Neural crest cell (in vitro differentiated cells): Measurements from ENCODE around the gene FCN1. TPM values are rescaled to one million over a fixed set of nuclear protein-coding genes. Genes with fewer than 3 reads are reported as not detected.

Experiments used
- DNase-seq: peaks from one replicate; pipeline ENCODE4 v3.0.0; 2021; ENCODE audit warnings: low read depth, mixed read lengths, low spot score
- H3K27ac Mint-ChIP-seq: one replicate; pipeline ENCODE4 v1.8.0; 2021; ENCODE audit warnings: mild to moderate bottlenecking, mixed read lengths; ENCODE audit not compliant: unreplicated experiment
- H3K27me3 Mint-ChIP-seq: 2 replicates; pipeline ENCODE4 v1.8.0; 2021; ENCODE audit warnings: low read depth, mild to moderate bottlenecking, mixed read lengths
- H3K36me3 Mint-ChIP-seq: 2 replicates; pipeline ENCODE4 v1.8.0; 2021; ENCODE audit warnings: low read depth, mild to moderate bottlenecking, mixed read lengths
- H3K4me1 Mint-ChIP-seq: 2 replicates; pipeline ENCODE4 v1.8.0; 2021; ENCODE audit warnings: mixed read lengths
- H3K4me3 Mint-ChIP-seq: one replicate; pipeline ENCODE4 v1.8.0; 2021; ENCODE audit warnings: mild to moderate bottlenecking, mixed read lengths
- H3K9me3 Mint-ChIP-seq: 2 replicates; pipeline ENCODE4 v1.8.0; 2021; ENCODE audit warnings: mixed read lengths
- total RNA-seq: library from RNA; stranded (reverse); gene quantifications from 2 replicates; pipeline ENCODE4 v1.2.1, GENCODE V29; 2021
- TF ChIP-seq, protein P1 (sequence below): fragments of 200-600 bp; sonication (generic); conservative IDR thresholded peaks from 2 replicates; pipeline ENCODE4 v1.5.0; 2021; ENCODE audit warnings: antibody characterized with exemption, mild to moderate bottlenecking

The FCN1 gene
- total RNA-seq, 1 donor from 2014 or later, result not detected

DNA sequence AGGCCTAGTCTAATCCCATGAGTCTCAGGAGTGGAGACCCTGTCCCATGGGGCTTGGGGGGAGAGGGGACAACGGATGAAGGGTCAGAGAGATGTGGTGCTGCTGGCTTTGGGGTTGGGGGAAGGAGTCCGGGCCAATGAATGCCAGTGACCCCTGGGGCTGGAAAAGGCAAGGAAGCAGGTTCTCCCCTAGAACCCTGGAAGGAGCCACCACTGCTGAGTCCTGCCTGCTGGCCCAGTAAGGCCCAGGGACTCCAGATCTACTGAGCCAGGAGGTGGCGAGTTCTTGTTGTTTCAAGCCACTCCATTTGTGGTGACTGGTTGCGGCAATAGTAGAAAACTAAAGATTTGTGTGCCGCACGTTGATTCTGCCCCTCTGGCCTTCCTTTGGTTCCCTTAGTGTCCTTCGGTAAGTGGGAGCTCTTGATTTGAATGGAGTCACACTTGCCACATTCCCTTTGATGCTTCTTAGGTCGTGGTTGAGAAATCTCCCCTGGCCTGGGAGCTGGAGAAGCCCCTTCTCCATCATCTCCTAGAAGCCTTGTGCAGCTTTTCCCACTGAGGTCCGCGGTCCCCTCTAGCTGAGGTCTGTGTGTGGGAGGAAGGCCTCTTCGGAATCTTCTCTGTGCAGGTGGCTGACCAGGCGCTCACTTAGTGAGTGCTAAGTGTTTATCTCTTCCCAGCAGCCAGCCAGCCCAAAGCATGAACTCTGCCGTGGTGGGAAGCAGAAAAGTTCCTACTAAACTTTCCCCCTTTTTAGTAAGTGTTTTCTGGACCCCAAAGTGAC, 9.0 kb downstream of the FCN1 start:
- Mint-ChIP-seq H3K4me1 (no peaks in the 10 kb centered on the region), H3K27me3 (peaks cover 7% of the 10 kb centered on the region), H3K4me3 (no peak overlapping the region), H3K9me3 (peaks cover 2% of the 10 kb centered on the region), H3K27ac (no peak overlapping the region), H3K36me3 (no peaks in the 10 kb centered on the region)
- TF ChIP-seq, protein P1, sequence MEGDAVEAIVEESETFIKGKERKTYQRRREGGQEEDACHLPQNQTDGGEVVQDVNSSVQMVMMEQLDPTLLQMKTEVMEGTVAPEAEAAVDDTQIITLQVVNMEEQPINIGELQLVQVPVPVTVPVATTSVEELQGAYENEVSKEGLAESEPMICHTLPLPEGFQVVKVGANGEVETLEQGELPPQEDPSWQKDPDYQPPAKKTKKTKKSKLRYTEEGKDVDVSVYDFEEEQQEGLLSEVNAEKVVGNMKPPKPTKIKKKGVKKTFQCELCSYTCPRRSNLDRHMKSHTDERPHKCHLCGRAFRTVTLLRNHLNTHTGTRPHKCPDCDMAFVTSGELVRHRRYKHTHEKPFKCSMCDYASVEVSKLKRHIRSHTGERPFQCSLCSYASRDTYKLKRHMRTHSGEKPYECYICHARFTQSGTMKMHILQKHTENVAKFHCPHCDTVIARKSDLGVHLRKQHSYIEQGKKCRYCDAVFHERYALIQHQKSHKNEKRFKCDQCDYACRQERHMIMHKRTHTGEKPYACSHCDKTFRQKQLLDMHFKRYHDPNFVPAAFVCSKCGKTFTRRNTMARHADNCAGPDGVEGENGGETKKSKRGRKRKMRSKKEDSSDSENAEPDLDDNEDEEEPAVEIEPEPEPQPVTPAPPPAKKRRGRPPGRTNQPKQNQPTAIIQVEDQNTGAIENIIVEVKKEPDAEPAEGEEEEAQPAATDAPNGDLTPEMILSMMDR, result no peak
- DNase-seq, result no peak

DNA sequence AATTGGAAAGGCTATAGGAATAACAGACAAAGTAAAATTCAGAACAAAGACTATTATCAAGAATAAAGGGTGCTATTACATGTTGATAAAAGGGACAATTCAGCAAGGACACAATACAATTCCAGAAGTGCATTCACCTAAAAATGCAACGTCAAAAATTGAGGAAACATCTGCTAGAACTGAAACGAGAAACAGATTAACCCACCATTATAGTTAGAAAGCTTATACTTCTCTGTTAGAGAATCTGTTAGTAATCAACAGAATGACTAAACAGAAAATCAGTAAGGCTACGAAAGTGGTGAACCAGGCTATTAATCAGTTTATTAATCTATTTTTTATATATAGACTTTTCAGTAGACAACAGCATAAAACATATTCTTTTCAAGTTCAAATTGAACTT, 14.8 kb downstream of the FCN1 start:
- no peak overlapping the region for H3K4me3 Mint-ChIP-seq
- H3K27me3 Mint-ChIP-seq, result peaks cover 15% of the 10 kb centered on the region
- no peaks in the 10 kb centered on the region for H3K36me3 Mint-ChIP-seq
- no peak overlapping the region for H3K27ac Mint-ChIP-seq
- no peak for DNase-seq
- H3K9me3 Mint-ChIP-seq, result peaks cover 12% of the 10 kb centered on the region
- H3K4me1 Mint-ChIP-seq, result no peaks in the 10 kb centered on the region
- TF ChIP-seq, protein P1, result no peak

DNA sequence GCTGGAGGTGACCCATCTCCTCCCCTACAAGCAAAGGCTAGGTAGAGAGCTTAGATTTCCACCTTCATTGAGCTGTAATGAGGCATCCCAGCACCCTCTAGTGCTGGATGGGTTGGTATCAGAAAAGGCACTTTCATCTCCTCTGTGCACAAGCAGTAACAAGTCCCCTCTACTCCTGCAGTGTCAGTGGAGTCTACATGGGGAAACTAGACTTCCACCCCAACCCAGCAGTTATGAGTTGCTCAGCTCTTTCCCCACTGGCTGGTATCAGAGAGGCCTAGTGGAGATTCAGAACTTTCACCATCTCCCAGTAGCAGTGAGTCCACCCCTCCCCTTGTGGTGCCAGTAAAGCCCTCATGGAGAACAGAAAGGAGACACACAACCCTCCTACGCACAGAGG, 17.9 kb downstream of the FCN1 start:
- no peak for DNase-seq
- no peak overlapping the region for H3K4me3 Mint-ChIP-seq
- TF ChIP-seq, protein P1, result no peak
- no peak overlapping the region for H3K27ac Mint-ChIP-seq
- peaks cover 16% of the 10 kb centered on the region for H3K9me3 Mint-ChIP-seq
- H3K4me1 Mint-ChIP-seq, result no peaks in the 10 kb centered on the region
- H3K27me3 Mint-ChIP-seq, result peaks cover 12% of the 10 kb centered on the region
- H3K36me3 Mint-ChIP-seq, result no peaks in the 10 kb centered on the region

DNA sequence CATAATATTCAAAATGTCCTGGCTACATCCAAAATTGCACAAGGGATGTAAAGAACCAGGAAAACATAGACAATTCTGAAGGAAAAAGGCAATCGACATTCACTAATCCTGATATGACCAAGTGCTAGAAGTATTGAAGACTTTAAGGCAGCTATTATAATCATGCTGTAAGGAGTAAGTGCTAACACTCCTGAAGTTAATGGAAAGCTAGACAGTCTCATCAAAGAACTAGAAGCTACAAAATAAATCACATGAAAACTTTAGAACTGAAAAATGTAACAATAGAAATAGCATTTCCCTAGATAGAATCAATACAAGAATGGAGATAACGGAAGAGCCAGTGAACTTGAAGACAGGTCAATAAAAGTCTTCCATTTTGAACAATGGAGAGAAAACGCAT, 18.5 kb downstream of the FCN1 start:
- TF ChIP-seq, protein P1, result no peak

DNA sequence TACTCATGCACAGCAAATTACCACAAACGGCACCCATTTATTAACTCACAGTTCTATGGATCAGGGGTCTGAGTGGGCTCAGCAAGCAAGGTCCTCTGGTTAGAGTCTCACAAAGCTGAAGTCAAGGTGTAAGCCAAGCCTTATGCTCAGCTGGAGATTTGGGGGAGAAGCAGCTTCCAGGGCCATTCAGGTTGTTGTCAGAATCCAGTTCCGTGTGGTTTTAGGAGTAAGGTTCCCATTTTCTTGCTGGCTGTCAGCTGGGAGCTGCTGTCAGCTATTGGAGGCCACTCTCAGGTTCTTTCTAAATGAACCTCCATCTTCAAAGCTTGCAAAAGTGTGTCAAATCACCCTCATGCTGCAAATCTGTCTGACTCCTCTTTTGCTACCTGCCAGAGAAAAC, 19.4 kb downstream of the FCN1 start:
- Mint-ChIP-seq H3K4me1 (no peaks in the 10 kb centered on the region), H3K27me3 (peaks cover 4% of the 10 kb centered on the region), H3K9me3 (peaks cover 11% of the 10 kb centered on the region), H3K27ac (no peak overlapping the region), H3K4me3 (no peak overlapping the region), H3K36me3 (no peaks in the 10 kb centered on the region)
- no peak for DNase-seq
- TF ChIP-seq, protein P1, result no peak

More for the DNA sequence above, 18.5 kb downstream of the FCN1 start:
- H3K4me1 Mint-ChIP-seq, result no peaks in the 10 kb centered on the region
- H3K4me3 Mint-ChIP-seq, result no peak overlapping the region
- no peak for DNase-seq
- peaks cover 11% of the 10 kb centered on the region for H3K27me3 Mint-ChIP-seq
- no peak overlapping the region for H3K27ac Mint-ChIP-seq
- H3K36me3 Mint-ChIP-seq, result no peaks in the 10 kb centered on the region
- H3K9me3 Mint-ChIP-seq, result peaks cover 16% of the 10 kb centered on the region
